ENCODE data around the gene RAD18.

Gene RAD18, protein sequence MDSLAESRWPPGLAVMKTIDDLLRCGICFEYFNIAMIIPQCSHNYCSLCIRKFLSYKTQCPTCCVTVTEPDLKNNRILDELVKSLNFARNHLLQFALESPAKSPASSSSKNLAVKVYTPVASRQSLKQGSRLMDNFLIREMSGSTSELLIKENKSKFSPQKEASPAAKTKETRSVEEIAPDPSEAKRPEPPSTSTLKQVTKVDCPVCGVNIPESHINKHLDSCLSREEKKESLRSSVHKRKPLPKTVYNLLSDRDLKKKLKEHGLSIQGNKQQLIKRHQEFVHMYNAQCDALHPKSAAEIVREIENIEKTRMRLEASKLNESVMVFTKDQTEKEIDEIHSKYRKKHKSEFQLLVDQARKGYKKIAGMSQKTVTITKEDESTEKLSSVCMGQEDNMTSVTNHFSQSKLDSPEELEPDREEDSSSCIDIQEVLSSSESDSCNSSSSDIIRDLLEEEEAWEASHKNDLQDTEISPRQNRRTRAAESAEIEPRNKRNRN

DNA sequence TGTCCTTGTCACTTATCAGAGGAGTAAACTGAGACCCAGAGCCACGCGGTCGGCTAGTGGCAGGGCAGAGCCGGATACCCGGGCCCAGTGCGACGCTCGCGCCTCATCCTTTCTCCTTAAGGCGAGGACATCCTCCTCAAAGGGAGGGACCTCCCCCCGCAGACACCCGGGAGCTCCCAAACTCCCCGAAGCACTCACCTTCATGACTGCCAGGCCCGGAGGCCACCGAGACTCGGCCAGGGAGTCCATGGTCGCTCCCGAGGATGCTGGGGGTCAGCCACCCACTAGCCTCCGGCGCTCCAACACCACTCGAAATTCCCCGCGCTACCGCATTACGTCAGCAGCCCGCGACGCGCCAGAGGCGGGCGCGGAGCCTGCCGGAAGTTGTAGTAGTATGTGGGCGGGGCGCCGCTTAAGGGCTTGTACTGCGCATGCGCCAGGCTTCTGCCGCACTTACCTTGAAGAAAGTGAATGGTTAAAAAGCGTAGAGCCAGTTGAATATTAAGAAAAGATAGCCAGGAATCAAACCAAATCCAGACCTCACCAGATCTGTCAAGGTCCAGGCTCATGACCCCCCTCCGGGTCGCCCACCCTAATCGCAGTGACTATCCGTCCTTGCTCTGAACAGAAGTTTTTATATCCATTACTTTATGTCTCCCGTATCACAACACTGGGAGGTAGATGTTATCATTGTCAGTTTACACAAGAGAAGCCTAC is at the start of gene RAD18:
Gene RAD18 (minus strand): TSS at position 336 of the 717 bp plus-strand sequence. CDS start 87 bp downstream, at position 249.
- DNase-seq (ENCODE audit: low read depth in 2 of 2): peak; percentile 73 to 77

DNA sequence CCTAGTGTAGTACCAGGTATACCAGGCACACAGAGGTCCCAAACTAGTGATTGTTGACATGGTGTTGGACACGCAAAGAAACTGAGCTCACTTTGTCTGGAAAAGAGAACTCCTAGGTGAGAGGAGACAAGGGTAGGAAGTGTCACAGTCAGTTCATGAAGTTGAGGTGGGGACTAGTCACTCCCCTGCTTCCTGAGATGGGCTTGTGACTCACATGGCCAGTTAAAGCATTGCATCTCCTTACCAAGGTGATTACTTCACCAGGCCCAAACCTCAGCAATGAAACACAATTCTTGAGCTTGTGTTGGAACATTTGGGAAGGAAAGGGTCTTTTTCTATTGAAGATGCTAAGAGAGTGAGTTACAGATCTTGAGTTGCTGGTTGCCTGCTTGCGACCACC is 49.2 kb upstream of the RAD18 start:
- no peak for DNase-seq (ENCODE audit: low read depth in 2 of 2)

DNA sequence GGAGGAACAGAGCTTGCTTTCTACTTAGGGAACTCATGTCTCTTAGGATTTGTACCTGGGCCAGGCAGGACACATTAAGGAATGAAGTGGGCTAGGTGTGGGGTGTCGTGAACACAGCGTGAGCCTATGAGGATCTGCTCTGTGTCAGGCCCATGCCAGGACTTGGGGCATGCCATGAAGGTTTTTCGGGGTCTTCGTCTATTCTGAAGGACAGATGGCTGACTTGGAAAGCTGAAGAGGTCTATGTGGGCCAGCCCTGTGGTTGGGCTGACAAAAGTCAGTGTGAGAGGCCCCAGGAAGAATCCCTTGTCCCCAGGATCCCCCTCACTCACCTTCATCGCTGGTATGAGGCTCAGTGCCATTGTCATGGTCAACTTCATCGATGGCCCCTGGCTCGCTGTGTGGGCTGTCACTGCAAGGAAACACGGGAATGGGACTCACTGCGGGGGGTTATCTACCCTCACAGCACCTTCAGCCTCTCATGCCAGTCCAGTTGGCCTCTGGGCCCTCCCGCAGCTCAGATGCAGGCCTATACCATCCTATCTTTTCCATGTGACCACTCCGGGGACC is 46.8 kb upstream of the RAD18 start:
- no peak for DNase-seq (ENCODE audit: low read depth in 2 of 2)

GRCh38 chr3:9008550-9009255 is 45.4 kb upstream of the RAD18 start:
- no peak for DNase-seq (ENCODE audit: low read depth in 2 of 2)

- DNase-seq (ENCODE audit: low read depth in 2 of 2): no peak
These were observed 44.7 kb upstream of the RAD18 start for GRCh38 chr3:9007928-9008327.

DNA sequence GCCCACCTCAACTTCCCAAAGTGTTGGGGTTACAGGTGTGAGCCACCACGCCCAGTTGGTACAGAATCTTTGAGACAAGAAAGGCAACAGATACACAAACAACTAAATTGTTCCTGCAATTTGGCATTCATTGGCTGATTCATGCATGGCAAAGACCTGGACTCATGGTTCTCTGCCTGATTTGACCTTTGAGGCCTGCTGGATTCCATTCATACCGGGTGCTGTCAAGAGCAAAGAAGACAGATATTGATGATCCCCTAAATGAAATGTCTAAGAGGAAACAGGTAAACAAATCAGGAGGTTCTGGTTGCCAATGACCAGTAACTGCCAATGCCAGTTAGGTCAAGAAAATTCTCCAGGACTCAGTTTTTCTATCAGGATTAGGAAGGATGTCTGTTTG is 43.9 kb upstream of the RAD18 start:
- no peak for DNase-seq (ENCODE audit: low read depth in 2 of 2)

GRCh38 chr3:9000041-9000440 is 36.8 kb upstream of the RAD18 start:
- DNase-seq (ENCODE audit: low read depth in 2 of 2): no peak

- no peak for DNase-seq (ENCODE audit: low read depth in 2 of 2)
These were observed 33.9 kb upstream of the RAD18 start for GRCh38 chr3:8997151-8997550.

GRCh38 chr3:8996681-8997121 is 33.4 kb upstream of the RAD18 start:
- peak in 1 of 2 experiments; percentile 18 for DNase-seq (ENCODE audit: low read depth in 2 of 2)

DNA sequence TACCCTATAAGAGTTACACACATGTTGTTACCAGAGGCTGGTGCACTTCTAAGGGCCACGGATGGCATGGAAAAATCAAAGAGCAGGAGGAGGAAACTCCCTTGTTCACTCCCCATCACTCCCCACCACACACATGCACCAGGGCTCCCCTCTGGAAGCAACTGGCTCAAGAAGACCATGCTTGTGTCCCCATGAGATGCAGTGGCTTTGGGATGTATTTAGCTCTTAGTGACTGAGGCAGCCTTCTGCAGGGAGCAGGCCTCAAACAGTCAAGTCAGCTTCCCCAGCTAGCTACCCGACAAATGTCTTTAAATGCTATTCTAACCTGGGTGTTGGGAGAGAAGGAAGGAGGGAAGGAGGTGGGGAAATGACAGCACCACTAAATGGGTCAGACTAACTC is 32.9 kb upstream of the RAD18 start:
- DNase-seq (ENCODE audit: low read depth in 2 of 2): no peak

- DNase-seq (ENCODE audit: low read depth in 2 of 2): no peak
These were observed 31.0 kb upstream of the RAD18 start for GRCh38 chr3:8994226-8994625.

- DNase-seq (ENCODE audit: low read depth in 2 of 2): no peak
These were observed 30.1 kb upstream of the RAD18 start for GRCh38 chr3:8993331-8993730.

- no peak for DNase-seq (ENCODE audit: low read depth in 2 of 2)
These were observed 29.6 kb upstream of the RAD18 start for GRCh38 chr3:8992854-8993253.

DNA sequence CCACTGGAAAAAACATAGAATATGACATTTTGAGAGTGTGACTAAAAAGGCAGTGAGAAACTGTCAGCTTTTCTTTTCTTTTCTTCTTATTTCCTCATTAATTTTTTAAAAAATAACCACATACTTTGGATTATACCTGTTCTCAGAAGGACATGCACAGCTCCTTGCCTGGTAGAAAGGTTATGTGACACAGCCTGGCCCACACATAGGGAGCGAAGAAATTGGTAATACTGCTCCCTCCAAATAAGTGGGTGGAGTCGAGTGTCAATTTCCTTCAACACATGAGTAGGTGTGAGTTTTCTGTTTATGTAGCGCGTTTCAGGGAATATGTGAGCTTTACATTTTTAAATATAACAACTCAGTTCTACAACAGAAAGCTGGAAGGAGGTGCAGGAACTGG is 28.9 kb upstream of the RAD18 start:
- no peak for DNase-seq (ENCODE audit: low read depth in 2 of 2)

DNA sequence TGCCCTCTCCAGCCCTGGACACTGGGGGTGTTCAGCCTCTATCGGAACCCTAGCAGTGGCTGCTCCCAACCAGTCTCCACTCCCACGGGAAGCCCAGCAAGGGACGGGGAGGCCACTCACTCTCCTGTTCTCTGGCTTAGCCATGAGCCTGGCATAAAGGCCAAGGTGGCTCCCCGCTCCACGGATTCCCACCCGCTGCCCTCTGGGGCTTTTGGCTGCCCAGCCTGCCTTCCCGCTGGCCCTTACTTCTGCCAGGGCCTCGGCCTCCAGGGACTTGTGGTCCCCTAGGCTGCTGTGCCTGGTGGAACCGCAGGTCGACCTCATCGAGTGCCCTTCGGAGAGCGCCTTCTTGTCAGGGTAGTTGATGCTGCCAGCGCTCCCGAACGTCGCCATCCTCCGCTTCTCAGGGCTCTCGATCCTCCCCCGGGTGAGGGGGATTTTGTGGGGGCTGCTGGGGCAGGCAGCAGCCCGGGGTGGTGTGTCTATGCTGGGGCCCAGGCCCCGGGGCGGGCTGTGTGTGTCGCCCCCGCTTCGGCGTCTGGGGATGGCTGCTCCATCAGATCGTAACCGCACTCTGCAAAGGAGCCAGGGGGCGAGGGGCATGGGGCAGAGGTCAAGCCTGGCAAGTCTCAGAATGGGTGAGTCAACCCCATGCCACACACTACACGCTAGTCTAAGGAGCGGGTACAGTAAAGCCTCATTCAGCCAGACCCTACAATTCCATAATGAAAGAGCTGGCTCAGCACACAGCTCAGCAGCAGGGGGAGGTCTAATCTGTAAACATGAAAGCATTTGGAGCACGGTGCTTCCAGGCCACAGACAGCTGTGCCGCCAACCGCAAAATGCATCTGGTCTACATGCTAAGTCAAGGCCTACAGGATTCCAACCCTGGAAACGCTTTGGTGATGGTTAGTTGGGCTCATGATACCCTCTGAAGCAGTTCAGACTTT is 27.3 kb upstream of the RAD18 start:
- DNase-seq (ENCODE audit: low read depth in 2 of 2): peak; percentile 84 to 85

GRCh38 chr3:8988791-8989558 is 25.7 kb upstream of the RAD18 start:
- no peak for DNase-seq (ENCODE audit: low read depth in 2 of 2)

- DNase-seq (ENCODE audit: low read depth in 2 of 2): no peak
These were observed 25.0 kb upstream of the RAD18 start for GRCh38 chr3:8988384-8988655.

GRCh38 chr3:8987645-8988383 is 24.5 kb upstream of the RAD18 start:
- DNase-seq (ENCODE audit: low read depth in 2 of 2): peak in 1 of 2 experiments; percentile 13

GRCh38 chr3:8987226-8987625 is 24.0 kb upstream of the RAD18 start:
- no peak for DNase-seq (ENCODE audit: low read depth in 2 of 2)

- no peak for DNase-seq (ENCODE audit: low read depth in 2 of 2)
These were observed 23.5 kb upstream of the RAD18 start for GRCh38 chr3:8986741-8987140.

All from fibroblast of skin of left biceps (primary cell).